GM20000 (cell line): ENCODE results near the gene KLF5.

Source experiments
- DNase-seq: peaks from one replicate; pipeline ENCODE4 v3.0.0; 2012; ENCODE audit warnings: low spot score
- CTCF ChIP-seq: IDR thresholded peaks from 2 replicates; pipeline ENCODE4 v1.5.1; 2012; ENCODE audit warnings: mild to moderate bottlenecking, control low read depth; ENCODE audit errors: extremely low read depth, missing control alignments

Gene KLF5

GRCh38 chr13:73111331-73111730 lies 52.5 kb downstream of the KLF5 start:
- no peak for TF ChIP-seq CTCF
- no peak for DNase-seq

- no peak for TF ChIP-seq CTCF
- no peak for DNase-seq
These were observed 60.8 kb downstream of the KLF5 start for GRCh38 chr13:73119612-73120011.
